H1 (cell line): ENCODE results near the gene SPACDR. TPM values are rescaled to one million over a fixed set of nuclear protein-coding genes. Genes with fewer than 3 reads are reported as not detected.

ENCODE experiments used
- CTCF ChIA-PET: fragments of 300-600 bp; sonication (Branson Sonifier 250); formaldehyde crosslinking; loops from one replicate; lab custom pipeline; 2021; ENCODE audit not compliant: partially characterized antibody; lab: Charles Lee
- POLR2A ChIA-PET: fragments of 300-600 bp; sonication (Branson Sonifier 250); formaldehyde crosslinking; loops from one replicate; lab custom pipeline; 2021; ENCODE audit warnings: inconsistent platforms; ENCODE audit not compliant: partially characterized antibody; lab: Charles Lee
- DNase-seq, 2 experiments: peaks; one replicate each; pipeline versions ENCODE4 v3.0.0 to v3.0.0-alpha.2; 2010 to 2022; ENCODE audit warnings: low spot score in 2 of 2, low read depth in 1 of 2, mixed read lengths in 1 of 2
- FAIRE-seq: peaks from 2 replicates; lab custom pipeline; 2011; peaks lifted over from hg19 to GRCh38; lab: Jason Lieb, UNC
- H2AFZ ChIP-seq: 2 replicates; pipeline ENCODE4 v1.8.1; 2012; ENCODE audit warnings: low read length, inconsistent platforms
- H2AK5ac ChIP-seq: 2 replicates; pipeline ENCODE4 v1.6.1; 2013; ENCODE audit warnings: low read depth, low read length
- H2BK120ac ChIP-seq: replicated peaks from 2 replicates; pipeline ENCODE3; 2013; ENCODE audit warnings: low read depth, low read length, inconsistent platforms
- H2BK12ac ChIP-seq: 2 replicates; pipeline ENCODE4 v1.6.1; 2013; ENCODE audit warnings: low read depth, low read length
- H2BK15ac ChIP-seq: 2 replicates; pipeline ENCODE4 v1.6.1; 2013; ENCODE audit warnings: low read length
- H2BK20ac ChIP-seq: 2 replicates; pipeline ENCODE4 v1.6.1; 2013; ENCODE audit warnings: low read length
- H2BK5ac ChIP-seq: 2 replicates; pipeline ENCODE4 v1.6.1; 2013; ENCODE audit warnings: low read depth, low read length
- H3K14ac ChIP-seq: 2 replicates; pipeline ENCODE4 v1.6.1; 2013; ENCODE audit warnings: inconsistent platforms; ENCODE audit not compliant: insufficient read length
- H3K18ac ChIP-seq: 2 replicates; pipeline ENCODE4 v1.6.1; 2013; ENCODE audit warnings: low read length; ENCODE audit errors: extremely low read depth
- H3K23ac ChIP-seq: 2 replicates; pipeline ENCODE4 v1.6.1; 2013; ENCODE audit warnings: inconsistent platforms; ENCODE audit not compliant: insufficient read length
- H3K23me2 ChIP-seq: 2 replicates; pipeline ENCODE4 v1.6.1; 2013; ENCODE audit warnings: low read depth, low read length
- H3K27ac ChIP-seq: 2 replicates; pipeline ENCODE4 v1.6.1; 2011; ENCODE audit warnings: low read depth, low read length, inconsistent platforms
- H3K27me3 ChIP-seq, 4 experiments: replicated peaks in 1 of 4; 1 replicate in 1 of 4; 2 replicates in 3 of 4; pipeline versions ENCODE4 v1.6.1 to v1.8.1; 2011 to 2013; ENCODE audit warnings: low read length in 3 of 4, mild to moderate bottlenecking in 3 of 4, inconsistent platforms in 2 of 4, mixed read lengths in 2 of 4, moderate library complexity in 1 of 4; ENCODE audit not compliant: control insufficient read depth in 3 of 4, insufficient read depth in 3 of 4; ENCODE audit errors: extremely low read depth in 1 of 4
- H3K36me3 ChIP-seq, 4 experiments: 2 replicates each; pipeline versions ENCODE4 v1.6.1 to v1.8.1; 2011 to 2013; ENCODE audit warnings: mild to moderate bottlenecking in 4 of 4, low read length in 3 of 4, moderate library complexity in 2 of 4, control low read depth in 1 of 4, inconsistent platforms in 1 of 4; ENCODE audit not compliant: insufficient read depth in 4 of 4, control insufficient read depth in 2 of 4
- H3K4ac ChIP-seq: replicated peaks from 2 replicates; pipeline ENCODE3; 2013; ENCODE audit warnings: low read length, low read depth, mixed read lengths, inconsistent platforms; ENCODE audit not compliant: insufficient read length
- H3K4me1 ChIP-seq, 4 experiments: replicated peaks in 1 of 4; 1 replicate in 1 of 4; 2 replicates in 3 of 4; pipeline versions ENCODE4 v1.6.1 to v1.8.1; 2011 to 2013; ENCODE audit warnings: low read length in 3 of 4, inconsistent platforms in 2 of 4, mixed read lengths in 1 of 4; ENCODE audit not compliant: insufficient read depth in 4 of 4, control insufficient read depth in 3 of 4
- H3K4me2 ChIP-seq, 2 experiments: 2 replicates each; pipeline versions ENCODE4 v1.6.1 to v1.8.1; 2011 to 2013; ENCODE audit warnings: low read depth in 2 of 2, low read length in 2 of 2, control low read depth in 1 of 2, inconsistent platforms in 1 of 2, mild to moderate bottlenecking in 1 of 2; ENCODE audit not compliant: insufficient read depth in 1 of 2
- H3K4me3 ChIP-seq, 4 experiments: fragments of 200-600, 300-600 bp in 1 of 4; sonication (generic), shearing (Covaris generic), sonication (Bioruptor Twin) in 1 of 4; 2 replicates each; pipeline versions ENCODE4 v1.5.1 to v1.8.1; 2011 to 2016; ENCODE audit warnings: low read length in 4 of 4, low read depth in 3 of 4, control low read depth in 2 of 4, inconsistent platforms in 2 of 4, mild to moderate bottlenecking in 2 of 4, mixed read lengths in 1 of 4, moderate library complexity in 1 of 4; ENCODE audit not compliant: insufficient read depth in 2 of 4; ENCODE audit errors: extremely low read depth in 1 of 4
- H3K56ac ChIP-seq: replicated peaks from 2 replicates; pipeline ENCODE3; 2013; ENCODE audit warnings: low read depth, mild to moderate bottlenecking, mixed read lengths, low read length, inconsistent platforms; ENCODE audit not compliant: insufficient read length
- H3K79me1 ChIP-seq: 2 replicates; pipeline ENCODE4 v1.6.1; 2013; ENCODE audit warnings: low read depth, low read length, control low read depth
- H3K79me2 ChIP-seq, 2 experiments: 2 replicates each; pipeline versions ENCODE4 v1.6.1 to v1.8.1; 2012 to 2013; ENCODE audit warnings: low read length in 2 of 2, mild to moderate bottlenecking in 2 of 2, inconsistent platforms in 1 of 2; ENCODE audit not compliant: insufficient read depth in 2 of 2, control insufficient read depth in 1 of 2
- H3K9ac ChIP-seq, 4 experiments: replicated peaks in 1 of 4; 1 replicate in 1 of 4; 2 replicates in 3 of 4; pipeline versions ENCODE4 v1.6.1 to v1.8.1; 2011 to 2013; ENCODE audit warnings: low read depth in 3 of 4, low read length in 3 of 4, control low read depth in 2 of 4, mild to moderate bottlenecking in 2 of 4, moderate library complexity in 2 of 4, inconsistent platforms in 1 of 4; ENCODE audit errors: extremely low read depth in 1 of 4
- H3K9me3 ChIP-seq, 2 experiments: 2 replicates each; pipeline versions ENCODE4 v1.6.1 to v1.8.1; 2012 to 2013; ENCODE audit warnings: mild to moderate bottlenecking in 2 of 2, moderate library complexity in 2 of 2, control low read depth in 1 of 2, inconsistent platforms in 1 of 2, low read depth in 1 of 2, low read length in 1 of 2, mixed read lengths in 1 of 2; ENCODE audit not compliant: insufficient read depth in 2 of 2
- H4K20me1 ChIP-seq, 2 experiments: replicated peaks in 1 of 2; 2 replicates each; pipeline versions ENCODE3 to v1.8.1; 2011 to 2013; ENCODE audit warnings: inconsistent platforms in 2 of 2, low read length in 2 of 2, mild to moderate bottlenecking in 1 of 2; ENCODE audit not compliant: insufficient read depth in 2 of 2, control insufficient read depth in 1 of 2
- H4K5ac ChIP-seq: 2 replicates; pipeline ENCODE4 v1.6.1; 2013; ENCODE audit warnings: low read length, low read depth, mixed read lengths, inconsistent platforms; ENCODE audit not compliant: insufficient read length
- H4K8ac ChIP-seq: 2 replicates; pipeline ENCODE4 v1.8.0; 2013; ENCODE audit warnings: mild to moderate bottlenecking, moderate library complexity, low read length, inconsistent platforms; ENCODE audit not compliant: insufficient read depth; ENCODE audit errors: extremely low read depth
- H4K91ac ChIP-seq: replicated peaks from 2 replicates; pipeline ENCODE3; 2013; ENCODE audit warnings: low read length, mixed read lengths, inconsistent platforms; ENCODE audit not compliant: insufficient read length
- BACH1 ChIP-seq: IDR thresholded peaks from 2 replicates; pipeline ENCODE4 v1.6.1; 2012; ENCODE audit warnings: low read length, improper control_type of control experiment
- CBX5 ChIP-seq: fragments of 300-800, 300-1000 bp; sonication (generic); IDR thresholded peaks from 2 replicates; pipeline ENCODE4 v1.7.1; 2016; ENCODE audit warnings: antibody characterized with exemption, low read length, low read depth
- HDAC2 ChIP-seq, 2 experiments: fragments of 300-600 bp in 1 of 2; sonication (generic) in 1 of 2; IDR thresholded peaks; 2 replicates each; pipeline ENCODE4 v1.6.1; 2011 to 2012; ENCODE audit warnings: low read depth in 2 of 2, low read length in 2 of 2, mild to moderate bottlenecking in 2 of 2, moderate library complexity in 2 of 2, borderline replicate concordance in 1 of 2, inconsistent platforms in 1 of 2
- SUZ12 ChIP-seq: fragments of 200-600 bp; sonication (generic); IDR thresholded peaks from 2 replicates; pipeline ENCODE4 v1.6.1; 2012; ENCODE audit warnings: mild to moderate bottlenecking, inconsistent platforms, low read length, moderate library complexity, mixed read lengths
- TCF12 ChIP-seq: IDR thresholded peaks from 2 replicates; pipeline ENCODE4 v1.6.1; 2011; ENCODE audit warnings: low read depth, mild to moderate bottlenecking, low read length
- WGBS, 2 experiments: shearing (Covaris generic) in 1 of 2; methylation state at CpG; one replicate each; pipeline versions ENCODE4 v1.1.6 to v1.1.7; 2013 to 2015; ENCODE audit warnings: low lambda C conversion rate in 2 of 2, mixed read lengths in 2 of 2, inconsistent platforms in 1 of 2, low coverage in 1 of 2, missing lambda C conversion rate in 1 of 2; ENCODE audit not compliant: insufficient replicate concordance in 2 of 2, insufficient coverage in 1 of 2, insufficient read length in 1 of 2; ENCODE audit errors: extremely low coverage in 1 of 2, missing lambda C conversion rate in 1 of 2; 5-methylcytosine and 5-hydroxymethylcytosine counted together
- polyA plus RNA-seq, 7 experiments: library from polyadenylated mRNA; depleted of rRNA in 3 of 7; stranded (reverse) in 5 of 7; unstranded in 2 of 7; fragments of >200 nt in 5 of 7; fragments of 200-250 nt in 2 of 7; gene quantifications; 1 replicate in 5 of 7; 2 replicates in 1 of 7; 4 replicates in 1 of 7; pipeline versions ENCODE4 v1.2.1 to v1.2.3, GENCODE V29; 2011 to 2013; ENCODE audit warnings: missing spikeins in 2 of 7, mixed read lengths in 2 of 7
- total RNA-seq: library from RNA; stranded (reverse); fragmentation: NEBNext Ultra II Directional; extraction: Animal tissue kit (Norgen Biotek cat#: 25700); gene quantifications from 2 replicates; pipeline ENCODE4 v1.2.1, GENCODE V29; 2021

The SPACDR gene
- total and polyA plus RNA-seq, 2 of the 8 experiments (the other 6 are each of a cell fraction or from before 2014, with no cell fraction given) = 0.26 TPM; not detected in 1

- H3K14ac ChIP-seq = no peak overlapping the region
- H3K79me2 ChIP-seq = peaks cover 0 to 49% of the 10 kb centered on the region in 2 experiments; a peak in 3 of 4 replicates
- H2BK12ac ChIP-seq = no peak overlapping the region
- H3K56ac ChIP-seq = no peak overlapping the region
- no peak overlapping the region for H2AFZ ChIP-seq
- no peak overlapping the region for H4K91ac ChIP-seq
- H3K4me2 ChIP-seq = peak overlapping the region; percentile 38 to 84
- DNase-seq = no peak
- H3K4me1 ChIP-seq = peaks cover 4 to 17% (median 10%) of the 10 kb centered on the region in 4 experiments
- peaks cover 8% of the 10 kb centered on the region; the same call in 1 of the 2 replicates for H3K23me2 ChIP-seq
- no peak overlapping the region for H2BK20ac ChIP-seq
- peaks cover 0 to 6% of the 10 kb centered on the region in 2 experiments; a peak in 1 of 4 replicates for H3K9me3 ChIP-seq
- 92% methylated on average over 4 of the region's 4 CpGs; no CpG with 5 or more reads in 1 of the 2 experiments for WGBS, 2 experiments
- H3K27me3 ChIP-seq = peaks cover 0 to 6% (median 6%) of the 10 kb centered on the region in 4 experiments; a peak in 4 of 7 replicates
- FAIRE-seq = no peak
- POLR2A ChIA-PET = interaction anchor here (1.1 to 1.7 kb wide), 3 partner anchors 10 to 331 kb away, joined by 3 to 5 read pairs (median 5); partner anchors contain the start of genes AP4M1 and MCM7
- peaks cover 2% of the 10 kb centered on the region for H3K79me1 ChIP-seq
- peak overlapping the region in 2 of 4 experiments; percentile 10 to 76; a peak in 4 of 8 replicates for H3K4me3 ChIP-seq
- TF ChIP-seq TCF12 = no peak
- TF ChIP-seq HDAC2 (IDR thresholded peaks at IDR 0.05; ENCODE audit: borderline replicate concordance in 1 of 2, low read depth in 2 of 2, low read length in 2 of 2) = no peak
- no peak for TF ChIP-seq BACH1
- TF ChIP-seq CBX5 = no peak
- TF ChIP-seq SUZ12 = no peak
- TF ChIP-seq, all 59 proteins: peak for 0
- H2AK5ac ChIP-seq = no peak overlapping the region
- H3K9ac ChIP-seq = peak overlapping the region in 1 of 4 experiments; percentile 9; a peak in 1 of 7 replicates
- CTCF ChIA-PET = interaction anchor here (1.3 kb wide), 1 partner anchor 202 kb away, joined by 3 read pairs; no protein-coding TSS in a partner anchor
- H4K5ac ChIP-seq = no peak overlapping the region
- no peak overlapping the region for H2BK5ac ChIP-seq
- no peak overlapping the region for H3K27ac ChIP-seq
- H4K8ac ChIP-seq = no peak overlapping the region
- H2BK15ac ChIP-seq = no peak overlapping the region
- H3K4ac ChIP-seq = no peak overlapping the region
- peaks cover 2 to 44% (median 18%) of the 10 kb centered on the region in 4 experiments; a peak in 6 of 8 replicates for H3K36me3 ChIP-seq
- H4K20me1 ChIP-seq = peaks cover 8% of the 10 kb centered on the region in 2 experiments
- no peak overlapping the region for H3K18ac ChIP-seq
- H3K23ac ChIP-seq = no peak overlapping the region
- H2BK120ac ChIP-seq = no peak overlapping the region
Observed at GRCh38 chr7:100432053-100432452, 32.0 kb downstream of the SPACDR start.
